HG03135 (cell line): ENCODE data around the gene DPP6.

Experiments
- ATAC-seq: cut with Tn5 transposase; IDR thresholded peaks from one replicate; pipeline ENCODE4 v1.9.1; 2021; ENCODE audit warnings: mild to moderate bottlenecking, moderate library complexity; ENCODE audit not compliant: unreplicated experiment

Gene DPP6

GRCh38 chr7:154512121-154512833, 460.1 kb downstream of the DPP6 start:
- no peak for ATAC-seq

- ATAC-seq = no peak
Measured at GRCh38 chr7:154517768-154518167, 465.6 kb downstream of the DPP6 start.

GRCh38 chr7:154519229-154519628, 467.0 kb downstream of the DPP6 start:
- no peak for ATAC-seq

GRCh38 chr7:154530136-154530535, 477.9 kb downstream of the DPP6 start:
- no peak for ATAC-seq

GRCh38 chr7:154532771-154533170, 480.6 kb downstream of the DPP6 start:
- ATAC-seq = no peak

- ATAC-seq = no peak
Measured at GRCh38 chr7:154540596-154540995, 488.4 kb downstream of the DPP6 start.

GRCh38 chr7:154541606-154542005, 489.4 kb downstream of the DPP6 start:
- no peak for ATAC-seq

GRCh38 chr7:154546946-154547587, 494.9 kb downstream of the DPP6 start:
- ATAC-seq = no peak

GRCh38 chr7:154553711-154554265, 501.6 kb downstream of the DPP6 start:
- no peak for ATAC-seq

- no peak for ATAC-seq
Measured at GRCh38 chr7:154559454-154559853, 507.3 kb downstream of the DPP6 start.

- no peak for ATAC-seq
Measured at GRCh38 chr7:154564676-154565075, 512.5 kb downstream of the DPP6 start.

GRCh38 chr7:154566877-154567276, 514.7 kb downstream of the DPP6 start:
- ATAC-seq = no peak

- ATAC-seq = no peak
Measured at GRCh38 chr7:154568346-154568745, 516.1 kb downstream of the DPP6 start.

GRCh38 chr7:154569916-154570315, 517.7 kb downstream of the DPP6 start:
- ATAC-seq = no peak

GRCh38 chr7:154571772-154572171, 519.6 kb downstream of the DPP6 start:
- no peak for ATAC-seq

- ATAC-seq = no peak
Measured at GRCh38 chr7:154574235-154574634, 522.0 kb downstream of the DPP6 start.

- no peak for ATAC-seq
Measured at GRCh38 chr7:154575497-154575896, 523.3 kb downstream of the DPP6 start.

GRCh38 chr7:154576604-154577003, 524.4 kb downstream of the DPP6 start:
- ATAC-seq = no peak

GRCh38 chr7:154577141-154577873, 525.1 kb downstream of the DPP6 start:
- no peak for ATAC-seq

GRCh38 chr7:154578336-154578735, 526.1 kb downstream of the DPP6 start:
- no peak for ATAC-seq

GRCh38 chr7:154579711-154580110, 527.5 kb downstream of the DPP6 start:
- no peak for ATAC-seq
